GM18868 (cell line): ENCODE results near the gene RRP8.

ENCODE experiments used
- ATAC-seq: cut with Tn5 transposase; IDR thresholded peaks from one replicate; pipeline ENCODE4 v1.9.1; 2021; ENCODE audit warnings: mild to moderate bottlenecking, moderate library complexity; ENCODE audit not compliant: unreplicated experiment

RRP8 gene

DNA sequence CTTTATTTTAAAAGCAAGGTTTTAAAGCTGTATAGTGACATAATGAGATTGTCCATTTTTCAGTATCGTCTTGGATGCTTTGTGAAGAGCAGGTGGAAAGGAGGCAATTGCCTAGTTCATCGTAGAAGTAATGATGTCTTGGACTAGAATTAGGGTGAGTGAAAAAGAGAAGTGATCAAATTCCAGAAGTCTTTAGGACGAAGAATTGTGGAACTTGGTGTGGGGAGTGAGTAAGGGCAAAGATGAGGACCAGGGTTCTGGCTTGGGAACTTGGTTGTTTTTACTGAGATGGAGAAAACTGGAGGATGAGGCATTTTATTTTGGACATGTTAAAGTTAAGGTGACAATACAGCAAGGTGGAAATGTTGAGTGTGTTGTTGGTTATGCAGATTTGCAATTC lies 1.4 kb upstream of the RRP8 start:
- no peak for ATAC-seq

DNA sequence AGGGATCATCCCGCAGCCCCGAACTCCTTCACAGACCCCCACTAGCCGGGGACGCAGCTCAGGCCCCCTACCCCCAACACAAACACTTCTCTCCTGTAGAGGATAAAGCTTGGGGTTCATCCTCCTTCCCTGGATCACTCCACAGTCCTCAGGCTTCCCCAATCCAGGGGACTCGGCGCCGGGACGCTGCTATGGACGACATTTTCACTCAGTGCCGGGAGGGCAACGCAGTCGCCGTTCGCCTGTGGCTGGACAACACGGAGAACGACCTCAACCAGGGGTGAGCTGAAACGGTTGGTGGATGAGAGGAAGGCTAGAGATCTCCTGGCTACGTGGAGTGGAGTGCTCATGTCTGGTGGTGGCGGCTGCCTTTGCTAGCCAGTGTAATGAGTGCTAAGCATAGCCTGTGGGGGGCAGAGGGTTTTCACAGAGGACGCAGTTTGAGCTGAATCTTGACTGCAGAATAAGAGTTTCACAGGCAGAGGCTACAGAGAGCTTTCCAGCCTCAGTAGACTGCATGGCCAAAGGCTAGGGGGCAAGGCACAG lies 738 bp upstream of the RRP8 start:
- ATAC-seq, result peak; percentile 44

DNA sequence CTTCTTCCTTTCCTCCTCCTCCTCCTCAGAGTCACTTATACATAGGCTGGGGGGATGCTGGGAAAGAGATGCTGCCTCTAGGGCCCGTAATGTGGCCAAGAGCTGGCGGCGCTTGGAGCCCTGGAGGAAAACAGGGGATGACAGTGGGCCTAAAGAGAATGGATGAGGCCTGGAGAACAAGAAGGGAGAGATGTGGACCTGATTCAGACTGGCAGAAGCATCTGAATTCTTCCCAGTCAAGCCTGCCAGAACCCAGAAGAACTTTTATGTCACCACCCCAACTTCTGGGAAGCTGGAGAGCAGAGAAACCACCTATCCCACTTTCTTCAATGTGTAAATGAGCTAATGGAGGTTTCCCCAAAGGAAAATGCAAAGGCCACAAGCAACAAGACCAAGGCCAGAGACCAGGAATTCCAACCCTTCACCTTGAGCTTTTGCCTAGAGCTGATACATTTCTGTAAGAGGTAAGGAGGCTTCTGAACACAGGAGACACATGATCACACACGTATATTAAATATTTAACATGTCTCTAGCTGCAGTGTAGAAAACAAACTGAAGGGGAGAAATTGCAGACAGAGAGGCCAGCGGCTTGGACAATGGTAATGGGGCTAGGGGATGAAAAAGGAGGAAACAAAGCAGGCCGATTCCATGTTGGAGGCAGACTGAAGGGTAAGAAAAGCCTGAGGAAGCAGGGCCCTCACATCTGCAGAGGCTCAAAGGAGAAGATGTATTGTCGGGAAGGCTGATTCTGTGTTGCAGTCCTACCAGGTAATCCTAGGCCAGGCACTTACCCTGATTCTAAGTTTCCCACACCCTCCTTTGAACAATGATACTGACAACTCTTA lies 1.1 kb downstream of the RRP8 start:
- no peak for ATAC-seq

DNA sequence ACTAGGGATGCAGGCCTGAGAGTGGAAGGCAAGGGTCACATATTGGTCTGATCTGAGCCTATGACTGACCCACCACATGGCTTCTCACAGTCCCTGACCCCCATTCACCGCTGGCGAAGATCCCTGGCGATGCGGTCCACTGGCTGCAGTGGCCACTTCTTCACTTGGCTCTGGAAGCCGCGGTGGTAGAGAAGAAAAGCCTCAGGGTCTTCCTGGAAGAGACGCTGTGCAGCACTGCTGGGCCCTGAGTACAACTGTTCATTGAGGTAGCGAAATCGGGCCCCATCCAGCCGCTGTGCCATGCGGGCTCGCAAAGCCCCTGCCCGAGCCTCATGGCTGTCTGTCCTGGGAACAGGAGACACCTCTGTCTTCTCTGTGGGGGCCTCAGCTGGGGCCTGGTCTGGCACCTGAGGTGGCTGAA lies 2.4 kb downstream of the RRP8 start:
- no peak for ATAC-seq

DNA sequence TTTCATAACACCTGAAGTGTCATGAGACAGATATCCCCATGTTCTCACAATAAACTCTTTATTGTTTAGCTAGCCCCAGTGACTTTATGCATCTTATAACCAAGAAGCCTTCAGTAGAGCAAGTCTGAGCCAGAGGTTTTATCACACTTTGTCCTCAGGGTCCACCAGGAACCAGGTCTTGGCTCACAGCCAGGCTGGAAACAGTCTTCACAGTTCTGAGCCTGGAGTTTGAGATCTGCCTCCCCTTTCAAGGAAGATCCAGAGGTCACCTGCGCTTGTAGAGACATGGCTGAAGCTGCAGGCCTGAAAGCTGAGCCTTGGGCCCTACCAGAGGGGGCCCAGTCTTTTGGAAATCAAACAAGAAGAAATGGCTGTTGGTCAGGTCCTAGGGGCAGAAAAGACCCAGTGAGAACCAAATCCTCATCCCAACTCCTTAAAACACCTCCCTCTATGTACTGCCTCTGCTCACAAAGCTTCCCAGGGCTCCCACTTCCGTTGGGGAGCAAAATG lies 3.5 kb downstream of the RRP8 start:
- ATAC-seq, result no peak

DNA sequence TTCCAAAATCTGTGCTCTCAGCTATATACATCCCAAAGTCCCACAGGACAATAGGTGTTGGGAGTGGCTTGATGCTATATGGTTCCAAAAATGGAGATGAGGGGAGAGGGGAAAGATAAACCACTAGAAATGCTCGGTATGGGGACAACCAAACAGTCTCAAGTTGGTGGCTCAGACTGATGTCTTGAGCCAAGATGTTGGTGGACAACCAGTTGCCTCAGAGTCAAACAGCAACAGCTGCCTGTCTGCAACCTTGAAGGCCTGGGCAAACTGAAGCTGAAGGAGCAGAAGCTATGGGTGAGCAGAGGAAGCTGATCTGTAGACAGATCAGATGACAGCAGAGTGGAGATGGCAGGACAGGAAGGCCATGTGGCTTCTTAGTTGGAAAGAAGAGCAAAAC lies 4.0 kb downstream of the RRP8 start:
- no peak for ATAC-seq

DNA sequence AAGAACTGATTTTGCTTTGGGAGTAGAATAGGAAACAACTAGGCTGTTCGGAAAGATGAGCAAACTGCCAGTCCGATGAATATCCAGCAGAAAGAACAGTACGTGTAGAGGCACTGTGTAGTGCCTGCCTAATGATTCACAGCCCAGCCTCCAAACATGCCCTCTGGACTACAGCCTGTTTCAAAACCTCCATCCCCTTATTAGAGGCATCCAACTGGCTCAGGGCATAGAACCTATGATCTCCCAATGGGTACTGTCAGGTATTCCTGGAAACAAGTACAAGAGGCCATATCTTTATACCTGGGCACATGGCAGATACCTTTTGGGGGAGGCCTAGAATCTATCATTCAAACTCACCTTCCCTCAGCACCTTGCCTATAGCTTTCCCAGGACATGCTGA lies 4.9 kb downstream of the RRP8 start:
- ATAC-seq, result no peak

DNA sequence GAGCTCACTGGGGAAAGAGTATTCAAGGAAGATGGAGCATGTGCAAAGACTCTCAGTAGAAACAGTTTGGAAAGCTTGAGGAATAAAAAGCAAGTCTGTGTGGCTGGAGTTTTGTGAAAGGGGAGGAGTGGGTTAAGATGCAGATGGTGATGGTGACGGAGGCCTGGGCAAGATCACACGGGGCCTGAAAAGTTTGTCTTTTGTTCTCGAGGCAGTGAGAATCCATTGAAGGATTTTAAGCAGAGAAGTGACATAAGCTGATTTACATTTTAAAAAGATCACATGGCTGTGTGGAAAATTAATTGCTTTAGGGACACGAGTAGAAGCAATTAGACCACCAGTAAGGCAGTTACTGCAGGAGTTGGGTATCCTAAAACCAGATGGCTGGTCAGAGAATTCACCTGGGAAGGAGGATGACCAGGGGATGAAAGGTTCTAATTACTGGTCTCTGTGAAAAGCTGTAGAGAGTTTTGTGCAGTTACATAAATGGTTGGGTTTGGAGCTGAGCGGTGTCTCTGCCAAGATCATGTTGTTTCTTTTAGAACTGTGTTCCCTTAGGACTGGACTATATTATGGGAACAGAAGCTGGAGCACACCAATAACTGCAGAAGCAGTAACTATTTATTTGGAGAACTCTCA lies 7.1 kb downstream of the RRP8 start:
- no peak for ATAC-seq

DNA sequence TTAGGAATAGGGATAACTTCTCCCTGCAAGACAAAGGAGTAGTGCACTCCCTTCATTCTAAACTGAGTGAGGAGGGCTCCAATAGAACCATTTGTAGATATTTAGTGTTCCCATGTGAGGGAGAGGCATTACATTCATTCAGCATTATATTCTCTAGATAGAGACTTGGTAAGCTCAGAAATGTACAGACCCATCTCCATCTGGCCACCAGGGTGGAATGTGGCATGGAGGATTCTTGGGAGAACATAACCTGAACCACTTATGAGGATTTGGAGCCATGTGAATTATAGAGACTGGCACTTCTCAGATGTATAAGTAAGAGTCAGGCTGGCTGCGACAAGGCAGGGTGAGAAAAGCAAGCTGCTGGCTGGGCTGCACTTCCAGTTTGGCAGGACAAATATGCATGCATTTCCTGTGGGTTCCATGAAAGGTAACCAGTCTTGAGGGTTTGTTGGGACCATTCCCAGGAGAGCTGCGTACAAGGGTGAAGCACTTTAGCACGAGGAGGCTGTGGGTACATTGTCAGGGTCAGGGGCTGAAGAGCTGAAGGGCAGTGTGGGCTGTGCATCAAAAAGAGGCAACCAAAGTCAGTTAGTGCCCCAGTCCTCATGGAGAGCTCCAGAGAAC lies 9.2 kb downstream of the RRP8 start:
- ATAC-seq, result no peak

DNA sequence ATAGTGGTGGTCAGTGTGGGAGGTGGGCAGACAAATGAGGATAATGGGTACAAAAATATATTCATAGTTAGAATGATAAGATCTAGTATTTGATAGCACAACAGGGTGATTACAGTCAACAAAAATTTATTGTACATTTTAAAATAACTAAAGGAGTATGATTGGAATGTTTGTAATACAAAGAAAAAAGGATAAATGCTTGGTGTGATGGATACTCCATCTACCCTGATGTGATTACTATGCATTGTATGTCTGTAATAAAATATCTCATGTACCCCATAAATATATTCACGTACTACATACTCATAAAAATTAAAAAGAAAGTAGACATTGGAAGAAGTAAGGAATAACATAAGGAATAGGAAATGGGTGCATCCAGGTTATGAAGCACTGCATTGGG lies 15.4 kb downstream of the RRP8 start:
- no peak for ATAC-seq

DNA sequence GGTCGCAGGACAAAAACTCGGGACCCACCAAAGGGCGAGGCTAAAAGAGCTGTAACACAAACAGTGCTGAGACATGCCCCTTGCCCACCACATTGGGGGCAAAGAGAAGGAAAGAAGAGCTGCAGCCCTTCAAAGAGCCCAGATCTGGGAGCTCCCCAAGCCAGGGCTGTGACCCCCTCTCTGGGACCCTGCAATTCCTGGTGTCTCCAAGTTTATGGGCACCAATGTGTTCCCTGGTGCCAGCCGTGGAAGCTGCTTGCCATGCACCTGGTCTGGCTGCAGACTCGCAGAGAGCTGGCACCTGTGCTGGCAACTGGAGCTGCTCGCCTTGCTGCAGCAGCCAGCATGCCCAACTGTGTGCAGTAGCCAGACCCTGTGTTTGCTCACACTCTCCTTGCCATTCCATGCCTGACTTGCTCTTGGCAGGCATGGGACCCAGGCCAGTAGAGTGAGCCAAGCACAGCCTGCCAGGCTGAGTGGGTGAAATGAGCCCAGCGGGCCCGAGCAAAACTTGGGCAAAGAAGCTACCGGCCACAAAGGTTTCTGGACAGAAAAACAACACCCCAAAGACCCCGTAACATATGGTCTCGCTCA lies 16.0 kb downstream of the RRP8 start:
- ATAC-seq, result no peak

DNA sequence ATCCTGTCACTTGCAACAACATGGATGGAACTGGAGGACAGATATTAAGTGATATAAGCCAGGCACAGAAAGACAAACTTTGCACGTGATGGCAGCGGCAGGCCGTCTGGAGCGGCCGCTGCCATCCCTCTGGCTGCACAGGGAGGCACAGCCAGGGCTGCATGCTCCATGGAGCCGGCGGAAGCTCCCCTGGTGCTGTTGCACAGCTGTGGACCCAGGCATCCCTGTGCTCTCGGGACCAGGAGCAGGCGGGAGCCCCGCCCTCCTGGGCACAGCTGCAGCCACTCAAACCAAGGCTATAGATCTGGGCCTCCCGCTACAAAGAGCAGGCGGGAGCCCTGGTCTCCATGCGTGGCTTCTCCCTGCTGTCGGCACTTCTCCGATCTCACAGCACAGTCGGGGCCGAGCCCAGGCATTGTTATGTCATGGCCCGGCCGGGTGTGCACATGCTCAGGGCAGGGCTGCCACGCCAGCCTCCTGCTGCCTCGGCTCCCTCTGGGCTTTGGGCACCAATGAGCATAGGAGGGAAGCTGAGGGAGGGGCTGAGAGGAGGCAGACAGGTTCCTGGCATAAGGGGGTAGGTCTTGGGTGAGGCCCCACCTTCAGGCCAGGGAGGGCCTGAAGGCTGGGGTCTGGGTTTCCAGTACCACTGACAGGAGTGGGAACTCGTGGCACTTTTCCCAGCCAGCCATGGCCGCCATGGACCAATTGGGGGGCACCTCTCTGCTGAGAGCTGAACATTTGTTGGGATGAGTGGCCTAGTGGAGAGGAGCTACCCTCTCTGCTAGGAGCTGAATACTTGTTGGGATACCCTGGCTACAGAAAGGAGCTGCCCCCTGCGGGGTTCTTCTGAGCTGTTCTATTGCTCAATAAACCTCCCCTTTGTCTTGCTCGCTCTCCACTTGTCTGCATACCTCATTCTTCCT lies 16.7 kb downstream of the RRP8 start:
- ATAC-seq, result no peak

DNA sequence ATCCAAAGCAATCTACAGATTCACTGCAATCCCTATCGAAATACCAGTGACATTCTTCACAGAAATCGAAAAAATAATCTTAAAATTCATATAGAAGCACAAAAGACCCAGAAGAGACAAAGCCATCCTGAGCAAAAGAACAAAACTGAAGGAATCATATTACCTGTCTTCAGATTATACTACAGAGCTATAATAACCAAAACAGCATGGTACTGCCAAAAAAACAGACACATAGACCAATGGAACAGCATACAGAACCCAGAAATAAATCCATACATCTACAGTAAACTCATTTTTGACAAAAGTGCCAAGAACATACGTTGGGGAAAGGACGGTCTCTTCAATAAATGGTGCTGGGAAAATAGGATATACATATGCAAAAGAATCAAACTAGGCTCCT lies 18.9 kb downstream of the RRP8 start:
- no peak for ATAC-seq

DNA sequence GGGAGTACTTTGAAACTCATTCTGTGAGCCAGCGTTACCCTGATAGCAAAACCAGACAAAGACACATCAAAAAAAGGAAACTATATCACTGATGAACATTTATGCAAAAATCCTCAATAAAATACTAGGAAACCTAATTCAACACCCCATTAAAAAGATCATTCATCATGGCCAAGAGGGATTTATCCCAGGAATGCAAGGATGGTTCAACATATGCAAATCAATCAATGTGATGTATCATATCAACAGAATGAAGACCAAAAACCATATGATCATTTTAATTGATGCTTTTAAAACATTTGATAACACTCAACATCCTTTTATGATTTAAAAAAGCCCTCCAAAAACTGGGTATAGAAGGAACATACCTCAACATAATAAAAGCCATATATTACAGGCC lies 19.8 kb downstream of the RRP8 start:
- ATAC-seq, result no peak

DNA sequence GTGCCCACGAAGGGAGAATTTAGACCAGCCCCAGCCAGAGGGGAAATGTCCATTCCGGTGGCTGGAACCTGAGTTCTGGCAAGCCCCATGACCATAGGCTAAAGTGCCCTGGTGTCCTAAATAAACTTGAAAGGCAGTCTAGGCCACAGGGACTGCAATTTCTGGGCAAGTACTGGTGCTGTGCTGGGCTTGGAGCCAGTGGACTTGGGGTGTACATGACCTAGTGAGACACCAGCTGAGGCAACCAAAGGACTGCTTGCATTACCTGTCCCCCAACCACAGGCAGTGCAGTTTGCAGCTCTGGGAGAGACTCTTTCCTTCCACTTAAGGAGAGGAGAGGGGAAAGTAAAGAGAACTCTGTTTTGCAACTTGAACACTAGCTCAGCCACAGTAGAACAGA lies 23.7 kb downstream of the RRP8 start:
- ATAC-seq, result no peak

DNA sequence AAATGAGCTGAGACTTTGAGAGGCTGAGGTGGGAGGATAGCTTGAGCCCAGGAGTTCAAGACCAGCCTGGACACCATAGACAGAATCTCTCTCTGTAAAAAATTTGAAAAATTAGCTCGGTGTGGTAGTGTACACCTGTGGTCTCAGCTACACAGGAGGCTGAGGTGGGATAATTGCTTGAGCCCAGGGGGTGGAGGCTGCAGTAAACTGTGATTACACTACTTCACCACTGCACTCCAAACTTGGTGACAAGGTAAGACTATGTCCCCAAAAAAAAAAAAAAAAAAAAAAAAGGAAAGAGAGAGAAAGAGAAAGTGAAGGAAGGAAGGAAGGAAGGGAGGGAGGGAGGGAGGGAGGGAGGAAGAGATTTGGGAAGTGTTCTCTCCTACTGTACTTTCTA lies 25.3 kb downstream of the RRP8 start:
- ATAC-seq, result no peak

DNA sequence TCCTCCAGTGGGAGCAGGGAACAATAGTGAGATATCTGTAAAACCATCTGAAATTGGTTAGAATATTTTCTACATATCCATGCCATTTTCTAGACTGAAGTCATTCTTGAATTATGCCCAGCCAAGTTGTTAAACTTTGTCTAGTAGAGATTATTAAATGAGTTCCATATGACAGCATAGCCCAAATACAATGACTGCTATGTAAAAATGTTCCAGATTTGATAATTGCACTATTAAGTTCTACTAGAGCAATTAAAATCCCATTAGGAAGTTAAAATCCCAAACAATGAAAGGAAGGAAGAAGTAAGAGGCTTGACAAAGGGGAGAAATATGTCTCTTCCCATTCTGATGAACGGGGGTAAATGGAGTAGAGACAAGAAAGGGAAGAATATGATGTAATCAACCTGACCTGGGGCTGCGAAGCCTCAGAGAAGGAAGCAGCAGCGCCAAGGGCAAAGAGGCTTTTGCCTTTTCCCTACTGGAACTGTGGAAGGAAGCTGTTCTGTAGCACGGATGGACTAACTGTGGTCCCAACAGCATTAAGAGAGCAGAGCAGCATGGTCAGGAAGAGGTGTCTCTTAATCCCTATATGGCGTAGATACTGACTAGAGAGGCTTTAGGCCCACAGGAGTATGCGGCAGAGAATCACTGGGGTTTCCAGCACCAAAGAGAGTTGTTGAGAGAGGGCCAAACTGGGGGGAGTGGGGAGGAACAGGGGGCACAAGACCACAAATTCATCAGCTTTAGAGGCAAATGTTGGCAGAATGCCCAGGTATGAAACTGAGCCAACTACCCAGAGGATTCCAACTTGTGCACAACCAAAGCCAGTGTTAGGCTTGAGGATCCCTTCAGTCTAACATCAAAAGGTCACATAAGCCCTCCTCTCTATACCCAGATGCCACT lies 26.7 kb downstream of the RRP8 start:
- no peak for ATAC-seq

DNA sequence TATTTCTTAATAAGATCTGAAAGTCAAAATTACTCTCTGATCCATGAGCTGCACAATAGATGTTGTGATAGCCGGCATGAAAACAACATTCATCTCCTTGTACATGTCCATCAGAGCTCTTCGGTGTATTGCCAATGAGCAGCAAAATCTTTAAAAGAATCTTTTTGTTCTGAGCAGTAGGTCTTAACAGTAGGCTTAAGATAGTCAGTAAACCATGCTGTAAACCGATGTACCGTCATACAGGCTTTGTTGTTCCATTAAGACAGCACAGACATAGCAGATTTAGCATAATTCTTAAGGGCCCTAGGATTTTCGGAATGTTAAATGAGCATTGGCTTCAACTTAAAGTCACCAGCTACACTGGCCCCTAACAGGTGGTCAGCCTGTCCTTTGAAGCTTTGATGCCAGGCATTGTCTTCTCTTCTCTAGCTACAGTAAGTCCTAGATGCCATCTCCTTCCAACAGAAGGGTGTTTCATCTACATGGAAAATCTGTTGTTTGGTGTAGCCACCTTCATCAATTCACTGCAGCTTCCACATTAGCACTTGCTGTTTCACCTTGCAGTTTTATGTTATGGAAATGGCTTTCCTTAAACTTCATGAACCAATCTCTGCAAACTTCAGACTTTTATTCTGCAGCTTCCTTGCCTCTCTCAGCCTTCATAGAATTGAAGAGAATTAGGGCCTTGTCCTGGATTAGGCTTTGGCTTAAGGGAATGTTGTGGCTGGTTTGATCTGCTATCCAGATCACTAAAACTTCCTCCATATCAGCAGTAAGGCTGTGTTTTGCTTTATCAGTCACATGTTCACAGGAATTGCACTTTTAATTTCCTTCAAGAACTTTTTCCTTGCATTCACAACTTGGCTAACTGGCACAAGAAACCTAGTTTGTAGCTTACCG lies 28.4 kb downstream of the RRP8 start:
- ATAC-seq, result no peak
